HCT116 (cell line): ENCODE data around the gene HCN2. TPM values are rescaled to one million over a fixed set of nuclear protein-coding genes. Genes with fewer than 3 reads are reported as not detected.

ENCODE experiments used
- CEBPB ChIP-seq: IDR thresholded peaks from 2 replicates; pipeline ENCODE4 v1.6.1; 2012; ENCODE audit warnings: low read depth
- CTCF ChIP-seq, 3 experiments: fragments of 200-600 bp in 1 of 3; sonication (generic) in 1 of 3; IDR thresholded peaks in 2 of 3; conservative IDR thresholded peaks in 1 of 3; 2 replicates each; pipeline ENCODE4 v1.5.1; 2012 to 2017; ENCODE audit warnings: low read depth in 2 of 3, low read length in 2 of 3, antibody characterized with exemption in 1 of 3, borderline replicate concordance in 1 of 3, control low read depth in 1 of 3, mild to moderate bottlenecking in 1 of 3, mixed read lengths in 1 of 3, mixed run types in 1 of 3, moderate library complexity in 1 of 3; ENCODE audit not compliant: insufficient read depth in 1 of 3
- EGR1 ChIP-seq: IDR thresholded peaks from 2 replicates; pipeline ENCODE4 v1.6.1; 2012; ENCODE audit warnings: low read depth
- ELF1 ChIP-seq: IDR thresholded peaks from 2 replicates; pipeline ENCODE4 v1.6.1; 2012; ENCODE audit warnings: low read depth, borderline replicate concordance
- EZH2 ChIP-seq: fragments of 200-600 bp; sonication (generic); IDR thresholded peaks from 2 replicates; pipeline ENCODE4 v1.6.1; 2017; ENCODE audit warnings: antibody characterized with exemption, mixed run types
- FOSL1 ChIP-seq: IDR thresholded peaks from 2 replicates; pipeline ENCODE4 v1.6.1; 2012; ENCODE audit warnings: low read depth
- POLR2A ChIP-seq: IDR thresholded peaks from 2 replicates; pipeline ENCODE4 v1.7.0; 2011; ENCODE audit warnings: borderline replicate concordance; ENCODE audit not compliant: insufficient read depth, insufficient read length; ENCODE audit errors: extremely low read depth
- RAD21 ChIP-seq: IDR thresholded peaks from 2 replicates; pipeline ENCODE4 v1.6.1; 2012; ENCODE audit warnings: low read depth, mild to moderate bottlenecking
- SIN3A ChIP-seq: IDR thresholded peaks from 2 replicates; pipeline ENCODE4 v1.6.1; 2012; ENCODE audit warnings: low read depth
- SRF ChIP-seq: IDR thresholded peaks from 2 replicates; pipeline ENCODE4 v1.6.1; 2012; ENCODE audit warnings: low read depth
- YY1 ChIP-seq: IDR thresholded peaks from 2 replicates; pipeline ENCODE4 v1.6.1; 2011; ENCODE audit warnings: low read length, low read depth, moderate library complexity, mild to moderate bottlenecking; ENCODE audit not compliant: insufficient replicate concordance; ENCODE audit errors: extremely low read depth
- ZBTB33 ChIP-seq: IDR thresholded peaks from 2 replicates; pipeline ENCODE4 v1.6.1; 2011; ENCODE audit warnings: mild to moderate bottlenecking, low read length, moderate library complexity; ENCODE audit not compliant: insufficient replicate concordance; ENCODE audit errors: extremely low read depth
- ZFX ChIP-seq: fragments of 450-650 bp; IDR thresholded peaks from 2 replicates; pipeline ENCODE4 v1.6.1; 2017
- ZNF274 ChIP-seq: fragments of 200-500 bp; sonication (Bioruptor generic); IDR thresholded peaks from 2 replicates; pipeline ENCODE4 v1.6.1; 2014; ENCODE audit warnings: mild to moderate bottlenecking, low read depth, low read length, inconsistent platforms
- total RNA-seq: library from RNA; stranded (reverse); gene quantifications from one replicate; pipeline ENCODE4 v1.2.1, GENCODE V29; 2021; ENCODE audit not compliant: unreplicated experiment

The HCN2 gene
- total RNA-seq, 1 experiment from 2014 or later, result 2.4 TPM

GRCh38 chr19:643736-644135 lies 54.1 kb downstream of the HCN2 start (continued):
- TF ChIP-seq CTCF (IDR thresholded peaks at IDR 0.05 in 2 of 3, conservative IDR thresholded peaks at IDR 0.05 in 1 of 3; ENCODE audit: borderline replicate concordance in 1 of 3, insufficient read depth in 1 of 3, low read depth in 2 of 3, low read length in 2 of 3), result no peak
- TF ChIP-seq SRF, result no peak
- no peak for TF ChIP-seq POLR2A
- no peak for TF ChIP-seq ZFX
- TF ChIP-seq EGR1, result no peak
- TF ChIP-seq ELF1, result no peak
- no peak for TF ChIP-seq YY1
- TF ChIP-seq ZNF274, result no peak
- TF ChIP-seq CEBPB, result no peak
- no peak for TF ChIP-seq FOSL1
- no peak for TF ChIP-seq EZH2
- no peak for TF ChIP-seq SIN3A
- no peak for TF ChIP-seq RAD21
- no peak for TF ChIP-seq ZBTB33
